Activated CD8-positive, alpha-beta T cell treated with anti-CD3 and anti-CD28 coated beads for 36 hours (primary cell): ENCODE measurements around the gene CNPY1. TPM values are rescaled to one million over a fixed set of nuclear protein-coding genes. Genes with fewer than 3 reads are reported as not detected.
"Not testable (repeated sequence)": the region's sequence is repeated elsewhere in the genome, so short reads cannot be mapped to it uniquely, and the experiment has no call there.

Source experiments
- ATAC-seq: fragments of 200-7000 bp; cut with Tn5 transposase; one replicate; pipeline ENCODE4 v1.10.0; 2021; ENCODE audit warnings: mild to moderate bottlenecking, moderate library complexity
- CTCF ChIA-PET: fragments of 350-600 bp; sonication (Branson Sonifier 250); formaldehyde crosslinking; loops from one replicate; lab custom pipeline; 2021; ENCODE audit warnings: antibody characterized with exemption; lab: Charles Lee
- POLR2A ChIA-PET: fragments of 350-600 bp; sonication (Branson Sonifier 250); formaldehyde crosslinking; loops from one replicate; lab custom pipeline; 2021; ENCODE audit warnings: antibody characterized with exemption; lab: Charles Lee
- DNase-seq: peaks from one replicate; pipeline ENCODE4 v3.0.0-alpha.2; 2020
- H3K27ac Mint-ChIP-seq: one replicate; pipeline ENCODE4 v1.8.0; 2021; ENCODE audit warnings: mild to moderate bottlenecking, mixed read lengths
- H3K27me3 Mint-ChIP-seq: one replicate; pipeline ENCODE4 v1.8.0; 2021; ENCODE audit warnings: mixed read lengths
- H3K36me3 Mint-ChIP-seq: one replicate; pipeline ENCODE4 v1.8.0; 2021; ENCODE audit warnings: low read depth, mixed read lengths
- H3K4me1 Mint-ChIP-seq: one replicate; pipeline ENCODE4 v1.8.0; 2021; ENCODE audit warnings: low read depth, mixed read lengths
- H3K4me3 Mint-ChIP-seq: one replicate; pipeline ENCODE4 v1.8.0; 2021; ENCODE audit warnings: mild to moderate bottlenecking, moderate library complexity, mixed read lengths
- H3K9me3 Mint-ChIP-seq: one replicate; pipeline ENCODE4 v1.8.0; 2021; ENCODE audit warnings: mixed read lengths
- CTCF ChIP-seq: fragments of 200-600 bp; IDR thresholded peaks from one replicate; pipeline ENCODE4 v1.8.0; 2022; ENCODE audit warnings: antibody characterized with exemption, mild to moderate bottlenecking
- intact Hi-C: fragments of 100-400 bp; cut with micrococcal nuclease; formaldehyde crosslinking; loops from one replicate; pipeline ENCODE4 v1.10.0; 2022
- total RNA-seq, 2 experiments: library from RNA; stranded (reverse); gene quantifications; one replicate each; pipeline ENCODE4 v1.2.3, GENCODE V29; 2021

The CNPY1 gene
- total RNA-seq, 2 experiments from 2014 or later = not detected

- Mint-ChIP-seq H3K27me3 (peaks cover 5% of the 10 kb centered on the region), H3K9me3 (no peaks in the 10 kb centered on the region), H3K4me1 (no peaks in the 10 kb centered on the region), H3K4me3 (no peak overlapping the region), H3K27ac (no peak overlapping the region), H3K36me3 (no peaks in the 10 kb centered on the region)
- ChIA-PET CTCF (no interaction called here), POLR2A (no interaction called here)
- intact Hi-C loops = no loop called here
- DNase-seq = no peak
- no peak for TF ChIP-seq CTCF
- ATAC-seq = no peak
These were observed 19.2 kb upstream of the CNPY1 start for GRCh38 chr7:155565596-155565995.

GRCh38 chr7:155562976-155563375 lies 16.6 kb upstream of the CNPY1 start:
- H3K36me3 Mint-ChIP-seq, ATAC-seq, POLR2A ChIA-PET: not testable (repeated sequence)

GRCh38 chr7:155562106-155562505 lies 15.7 kb upstream of the CNPY1 start:
- POLR2A ChIA-PET = no interaction called here
- peaks cover 7% of the 10 kb centered on the region for H3K27me3 Mint-ChIP-seq
- H3K27ac Mint-ChIP-seq = no peak overlapping the region
- no peak overlapping the region for H3K4me3 Mint-ChIP-seq
- no peaks in the 10 kb centered on the region for H3K4me1 Mint-ChIP-seq
- TF ChIP-seq CTCF = no peak
- intact Hi-C loops = no loop called here
- CTCF ChIA-PET = no interaction called here
- H3K9me3 Mint-ChIP-seq = no peaks in the 10 kb centered on the region
- no peak for DNase-seq
- H3K36me3 Mint-ChIP-seq = no peaks in the 10 kb centered on the region
- no peak for ATAC-seq

More at GRCh38 chr7:155562976-155563375, 16.6 kb upstream of the CNPY1 start:
- DNase-seq, intact Hi-C loops, H3K4me1 Mint-ChIP-seq, H3K27me3 Mint-ChIP-seq, H3K27ac Mint-ChIP-seq, H3K9me3 Mint-ChIP-seq, CTCF ChIA-PET, H3K4me3 Mint-ChIP-seq: not testable (repeated sequence)

GRCh38 chr7:155560982-155561686 lies 14.8 kb upstream of the CNPY1 start:
- H3K4me3 Mint-ChIP-seq = no peak overlapping the region

GRCh38 chr7:155560196-155560885 lies 14.0 kb upstream of the CNPY1 start:
- intact Hi-C loops = no loop called here
- H3K27me3 Mint-ChIP-seq = peaks cover 7% of the 10 kb centered on the region
- ATAC-seq = no peak
- ChIA-PET POLR2A (no interaction called here), CTCF (no interaction called here)
- no peak overlapping the region for H3K27ac Mint-ChIP-seq
- no peaks in the 10 kb centered on the region for H3K36me3 Mint-ChIP-seq
- no peak for TF ChIP-seq CTCF
- no peaks in the 10 kb centered on the region for H3K9me3 Mint-ChIP-seq
- DNase-seq = no peak
- no peaks in the 10 kb centered on the region for H3K4me1 Mint-ChIP-seq
- H3K4me3 Mint-ChIP-seq = no peak overlapping the region

More at GRCh38 chr7:155560982-155561686, 14.8 kb upstream of the CNPY1 start:
- Mint-ChIP-seq H3K27me3 (peaks cover 7% of the 10 kb centered on the region), H3K4me1 (no peaks in the 10 kb centered on the region), H3K9me3 (no peaks in the 10 kb centered on the region), H3K36me3 (no peaks in the 10 kb centered on the region), H3K27ac (no peak overlapping the region)
- POLR2A ChIA-PET = no interaction called here
- CTCF ChIA-PET = no interaction called here
- DNase-seq = no peak
- no peak for TF ChIP-seq CTCF
- ATAC-seq = no peak
- intact Hi-C loops = no loop called here
